HepG2 (cell line): ENCODE results near the gene ZNF12. TPM values are rescaled to one million over a fixed set of nuclear protein-coding genes. Genes with fewer than 3 reads are reported as not detected.

Experiments used
- DR1 ChIP-seq: sonication (generic); formaldehyde crosslinking; IDR thresholded peaks from 2 replicates; pipeline ENCODE4 v1.8.0; 2021; ENCODE audit warnings: mild to moderate bottlenecking, missing genetic modification reagents, inconsistent platforms
- EZH2 ChIP-seq: conservative IDR thresholded peaks from 2 replicates; pipeline ENCODE4 v1.6.1; 2012; ENCODE audit warnings: mild to moderate bottlenecking, low read depth, low read length, moderate library complexity
- FOXC1 ChIP-seq: sonication (generic); formaldehyde crosslinking; IDR thresholded peaks from 2 replicates; pipeline ENCODE4 v1.8.0; 2022; ENCODE audit warnings: mild to moderate bottlenecking, missing genetic modification reagents, borderline replicate concordance
- FOXK1 ChIP-seq: sonication (generic); formaldehyde crosslinking; IDR thresholded peaks from 2 replicates; pipeline ENCODE4 v1.4.0; 2020; ENCODE audit warnings: low read depth, missing genetic modification reagents, borderline replicate concordance
- GABPA ChIP-seq, 2 experiments: IDR thresholded peaks; 2 replicates each; pipeline ENCODE4 v1.6.1; 2011 to 2016; ENCODE audit warnings: low read depth in 2 of 2, low read length in 1 of 2, missing biosample characterization in 1 of 2, missing genetic modification characterization in 1 of 2
- HNRNPK ChIP-seq: fragments of 200-400 bp; formaldehyde crosslinking; IDR thresholded peaks from 2 replicates; pipeline ENCODE4 v1.6.1; 2018; ENCODE audit warnings: low read length, low read depth, moderate library complexity, mild to moderate bottlenecking; ENCODE audit not compliant: poor library complexity, severe bottlenecking
- IRF2 ChIP-seq: IDR thresholded peaks from 2 replicates; pipeline ENCODE4 v1.6.1; 2018; ENCODE audit warnings: missing genetic modification reagents, missing compliant biosample characterization
- MTA3 ChIP-seq: sonication (generic); formaldehyde crosslinking; IDR thresholded peaks from 2 replicates; pipeline ENCODE4 v1.4.0; 2020; ENCODE audit warnings: missing genetic modification reagents
- MXD4 ChIP-seq: IDR thresholded peaks from 2 replicates; pipeline ENCODE4 v1.6.1; 2016; ENCODE audit warnings: mild to moderate bottlenecking, missing biosample characterization, missing genetic modification reagents
- NKX3-1 ChIP-seq: sonication (generic); formaldehyde crosslinking; IDR thresholded peaks from 2 replicates; pipeline ENCODE4 v1.5.0; 2020; ENCODE audit warnings: missing genetic modification reagents
- RAD51 ChIP-seq: fragments of 450-650 bp; IDR thresholded peaks from 2 replicates; pipeline ENCODE4 v1.6.1; 2016; ENCODE audit warnings: borderline replicate concordance
- SAP130 ChIP-seq: IDR thresholded peaks from 2 replicates; pipeline ENCODE4 v1.6.1; 2016; ENCODE audit warnings: low read depth
- TAF1 ChIP-seq: sonication (generic); formaldehyde crosslinking; IDR thresholded peaks from 2 replicates; pipeline ENCODE4 v1.4.0; 2020; ENCODE audit warnings: missing genetic modification reagents
- TBX2 ChIP-seq: sonication (generic); formaldehyde crosslinking; IDR thresholded peaks from 2 replicates; pipeline ENCODE4 v1.5.0; 2020; ENCODE audit warnings: missing genetic modification reagents, mild to moderate bottlenecking, borderline replicate concordance
- TCF7 ChIP-seq: sonication (generic); IDR thresholded peaks from 2 replicates; pipeline ENCODE4 v1.6.1; 2016; ENCODE audit warnings: antibody characterized with exemption, low read depth
- TEAD3 ChIP-seq: optimal IDR thresholded peaks from 2 replicates; pipeline ENCODE3; 2016; ENCODE audit warnings: borderline replicate concordance
- TFDP2 ChIP-seq: sonication (generic); formaldehyde crosslinking; IDR thresholded peaks from 2 replicates; pipeline ENCODE4 v1.4.0; 2020; ENCODE audit warnings: missing genetic modification reagents
- ZFAT ChIP-seq: sonication (generic); formaldehyde crosslinking; conservative IDR thresholded peaks from 2 replicates; pipeline ENCODE4 v1.8.1; 2023; ENCODE audit warnings: missing genetic modification reagents, inconsistent platforms
- ZFP62 ChIP-seq: sonication (generic); formaldehyde crosslinking; IDR thresholded peaks from 2 replicates; pipeline ENCODE4 v1.4.0; 2020; ENCODE audit warnings: missing genetic modification reagents
- ZNF232 ChIP-seq: sonication (generic); formaldehyde crosslinking; IDR thresholded peaks from 2 replicates; pipeline ENCODE4 v1.4.0; 2020; ENCODE audit warnings: missing genetic modification reagents, borderline replicate concordance
- ZNF333 ChIP-seq: sonication (generic); formaldehyde crosslinking; IDR thresholded peaks from 2 replicates; pipeline ENCODE4 v1.4.0; 2020; ENCODE audit warnings: mild to moderate bottlenecking, missing genetic modification reagents, borderline replicate concordance
- ZNF510 ChIP-seq: sonication (generic); formaldehyde crosslinking; IDR thresholded peaks from 2 replicates; pipeline ENCODE4 v1.4.0; 2020; ENCODE audit warnings: low read depth, mild to moderate bottlenecking, missing genetic modification reagents
- ZNF552 ChIP-seq: sonication (generic); formaldehyde crosslinking; IDR thresholded peaks from 2 replicates; pipeline ENCODE4 v1.9.0; 2022; ENCODE audit warnings: missing genetic modification reagents, mild to moderate bottlenecking, borderline replicate concordance
- ZNF891 ChIP-seq: sonication (generic); formaldehyde crosslinking; IDR thresholded peaks from 2 replicates; pipeline ENCODE4 v1.5.0; 2020; ENCODE audit warnings: mild to moderate bottlenecking, missing genetic modification reagents
- ZZZ3 ChIP-seq: sonication (generic); formaldehyde crosslinking; IDR thresholded peaks from 2 replicates; pipeline ENCODE4 v1.4.0; 2020; ENCODE audit warnings: missing genetic modification reagents, mild to moderate bottlenecking, borderline replicate concordance
- polyA plus RNA-seq, 8 experiments: library from polyadenylated mRNA; depleted of rRNA in 3 of 8; stranded (reverse) in 7 of 8; unstranded in 1 of 8; fragments of >200 nt; fragmentation: Illumina TruSeq in 4 of 8; extraction: Trizol in 4 of 8; gene quantifications; 2 replicates each; pipeline versions ENCODE4 v1.2.1 to v1.2.3, GENCODE V29; 2011 to 2016; ENCODE audit warnings: low read depth in 4 of 8, missing spikeins in 1 of 8, mixed read lengths in 1 of 8; ENCODE audit not compliant: insufficient read depth in 1 of 8
- total RNA-seq, 5 experiments: library from RNA; depleted of rRNA; stranded (reverse); fragments of >200 nt; fragmentation: Illumina TruSeq; extraction: Trizol; gene quantifications; 2 replicates each; pipeline ENCODE4 v1.2.3, GENCODE V29; 2016; ENCODE audit warnings: low read depth in 1 of 5
- TF ChIP-seq, protein P1 (sequence below): sonication (generic); formaldehyde crosslinking; IDR thresholded peaks from 2 replicates; pipeline ENCODE4 v1.5.1; 2020; ENCODE audit warnings: mild to moderate bottlenecking, missing genetic modification reagents, borderline replicate concordance
- TF ChIP-seq, protein P2 (sequence below): IDR thresholded peaks from 2 replicates; pipeline ENCODE4 v1.6.1; 2016; ENCODE audit warnings: low read depth, control low read depth

ZNF12 gene
- total and polyA plus RNA-seq, 2 of the 13 experiments (the other 11 are each of a cell fraction or from before 2014, with no cell fraction given): 21.4 to 22.8 TPM

GRCh38 chr7:6706666-6707407 lies at the start of gene ZNF12 (continued):
- TF ChIP-seq, protein P1, sequence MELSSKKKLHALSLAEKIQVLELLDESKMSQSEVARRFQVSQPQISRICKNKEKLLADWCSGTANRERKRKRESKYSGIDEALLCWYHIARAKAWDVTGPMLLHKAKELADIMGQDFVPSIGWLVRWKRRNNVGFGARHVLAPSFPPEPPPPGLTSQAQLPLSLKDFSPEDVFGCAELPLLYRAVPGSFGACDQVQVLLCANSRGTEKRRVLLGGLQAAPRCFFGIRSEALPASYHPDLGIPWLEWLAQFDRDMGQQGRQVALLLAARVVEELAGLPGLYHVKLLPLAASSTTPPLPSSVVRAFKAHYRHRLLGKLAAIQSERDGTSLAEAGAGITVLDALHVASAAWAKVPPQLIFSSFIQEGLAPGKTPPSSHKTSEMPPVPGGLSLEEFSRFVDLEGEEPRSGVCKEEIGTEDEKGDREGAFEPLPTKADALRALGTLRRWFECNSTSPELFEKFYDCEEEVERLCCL (CRISPR knock-in tag): peak; percentile 65; the same call in 1 of the 2 replicates
- TF ChIP-seq EZH2: no peak
- TF ChIP-seq ZNF510 (CRISPR knock-in tag): no peak
- TF ChIP-seq DR1 (CRISPR knock-in tag): 0 out of 2 replicates have a peak, but pooled peaks have one; percentile 37
- TF ChIP-seq ZFP62: no peak
- peak; percentile 94 for TF ChIP-seq TEAD3 (CRISPR knock-in tag)
- TF ChIP-seq MXD4 (CRISPR knock-in tag): peak; percentile 35; the same call in 1 of the 2 replicates
- peak; percentile 76 for TF ChIP-seq SAP130 (CRISPR knock-in tag)
- no peak for TF ChIP-seq TCF7
- no peak for TF ChIP-seq IRF2 (CRISPR knock-in tag)
- TF ChIP-seq ZNF232 (CRISPR knock-in tag): no peak
- peak; percentile 62 for TF ChIP-seq TFDP2 (CRISPR knock-in tag)
- TF ChIP-seq ZZZ3: peak; percentile 54; the same call in 1 of the 2 replicates
- no peak for TF ChIP-seq RAD51
- TF ChIP-seq ZFAT (CRISPR knock-in tag): no peak
- peak; percentile 77 for TF ChIP-seq TAF1 (CRISPR knock-in tag)
- TF ChIP-seq MTA3 (CRISPR knock-in tag): no peak
- TF ChIP-seq FOXC1: no peak
- TF ChIP-seq, protein P2, sequence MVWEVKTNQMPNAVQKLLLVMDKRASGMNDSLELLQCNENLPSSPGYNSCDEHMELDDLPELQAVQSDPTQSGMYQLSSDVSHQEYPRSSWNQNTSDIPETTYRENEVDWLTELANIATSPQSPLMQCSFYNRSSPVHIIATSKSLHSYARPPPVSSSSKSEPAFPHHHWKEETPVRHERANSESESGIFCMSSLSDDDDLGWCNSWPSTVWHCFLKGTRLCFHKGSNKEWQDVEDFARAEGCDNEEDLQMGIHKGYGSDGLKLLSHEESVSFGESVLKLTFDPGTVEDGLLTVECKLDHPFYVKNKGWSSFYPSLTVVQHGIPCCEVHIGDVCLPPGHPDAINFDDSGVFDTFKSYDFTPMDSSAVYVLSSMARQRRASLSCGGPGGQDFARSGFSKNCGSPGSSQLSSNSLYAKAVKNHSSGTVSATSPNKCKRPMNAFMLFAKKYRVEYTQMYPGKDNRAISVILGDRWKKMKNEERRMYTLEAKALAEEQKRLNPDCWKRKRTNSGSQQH: 0 out of 2 replicates have a peak, but pooled peaks have one; percentile 52
- TF ChIP-seq TBX2 (CRISPR knock-in tag): no peak; the same call in 1 of the 2 replicates
- peak; percentile 84 for TF ChIP-seq GABPA (IDR thresholded peaks at IDR 0.05; ENCODE audit: low read depth, low read length)
- TF ChIP-seq GABPA (CRISPR knock-in tag; IDR thresholded peaks at IDR 0.05; ENCODE audit: low read depth): peak; percentile 94
- TF ChIP-seq ZNF552 (CRISPR knock-in tag): no peak
- TF ChIP-seq ZNF333 (CRISPR knock-in tag): no peak; the same call in 1 of the 2 replicates
- no peak for TF ChIP-seq ZNF891
- no peak for TF ChIP-seq HNRNPK
- TF ChIP-seq FOXK1 (CRISPR knock-in tag): peak; percentile 52; the same call in 1 of the 2 replicates
- TF ChIP-seq NKX3-1 (CRISPR knock-in tag): no peak
